Panc1 (cell line): Measurements from ENCODE around the gene DTD1.

Source experiments
- CTCF ChIP-seq: fragments of 450-650 bp; IDR thresholded peaks from 2 replicates; pipeline ENCODE4 v1.5.1; 2017; ENCODE audit warnings: mild to moderate bottlenecking
- POLR2AphosphoS5 ChIP-seq: IDR thresholded peaks from 2 replicates; pipeline ENCODE4 v1.6.1; 2012; ENCODE audit warnings: mild to moderate bottlenecking, low read depth, low read length, moderate library complexity

GRCh38 chr20:18672834-18673233 lies 85.0 kb downstream of the DTD1 start:
- TF ChIP-seq CTCF: no peak
- no peak for TF ChIP-seq POLR2AphosphoS5
